HG02970 (cell line): ENCODE results near the gene CORO2B.
"Not testable (repeated sequence)": the region's sequence is repeated elsewhere in the genome, so short reads cannot be mapped to it uniquely, and the experiment has no call there.

Experiments
- ATAC-seq: cut with Tn5 transposase; IDR thresholded peaks from one replicate; pipeline ENCODE4 v1.9.1; 2021; ENCODE audit warnings: mild to moderate bottlenecking, moderate library complexity, moderate number of reproducible peaks; ENCODE audit not compliant: unreplicated experiment, low FRiP score

Gene CORO2B

DNA sequence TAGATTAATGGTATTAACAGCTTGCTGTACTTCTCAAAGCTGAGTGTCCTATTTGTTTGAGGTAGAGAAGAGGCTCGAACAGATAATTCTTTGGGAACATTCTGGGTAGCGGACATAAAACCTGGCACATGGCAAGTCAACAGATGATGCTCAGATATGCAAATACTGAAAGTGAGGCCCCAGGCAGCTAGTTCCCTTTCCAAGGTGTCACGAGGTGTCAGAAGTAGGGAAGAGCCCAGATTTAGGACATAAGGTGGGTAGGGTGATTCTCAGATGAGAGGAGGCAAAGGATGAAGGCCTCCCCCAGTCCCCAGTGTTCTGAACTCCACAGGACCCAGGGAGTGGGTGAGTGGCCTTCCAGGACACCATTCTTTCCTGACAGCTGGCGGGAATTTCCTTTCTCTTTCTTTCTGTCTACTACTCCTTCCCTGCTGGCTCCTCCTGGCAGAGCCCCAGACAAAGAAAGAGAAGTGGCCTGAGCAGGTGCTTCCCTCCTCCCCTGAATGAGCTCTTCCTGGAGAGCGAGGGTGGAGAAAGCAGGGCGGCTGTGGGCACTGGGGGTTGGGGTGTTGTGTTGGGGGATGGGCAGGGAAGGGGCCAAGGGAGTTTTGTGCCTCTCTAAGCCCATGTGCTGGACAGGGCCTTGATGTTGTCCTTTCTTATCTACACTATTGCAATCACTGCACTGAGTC, 87.5 kb downstream of the CORO2B start:
- no peak for ATAC-seq

DNA sequence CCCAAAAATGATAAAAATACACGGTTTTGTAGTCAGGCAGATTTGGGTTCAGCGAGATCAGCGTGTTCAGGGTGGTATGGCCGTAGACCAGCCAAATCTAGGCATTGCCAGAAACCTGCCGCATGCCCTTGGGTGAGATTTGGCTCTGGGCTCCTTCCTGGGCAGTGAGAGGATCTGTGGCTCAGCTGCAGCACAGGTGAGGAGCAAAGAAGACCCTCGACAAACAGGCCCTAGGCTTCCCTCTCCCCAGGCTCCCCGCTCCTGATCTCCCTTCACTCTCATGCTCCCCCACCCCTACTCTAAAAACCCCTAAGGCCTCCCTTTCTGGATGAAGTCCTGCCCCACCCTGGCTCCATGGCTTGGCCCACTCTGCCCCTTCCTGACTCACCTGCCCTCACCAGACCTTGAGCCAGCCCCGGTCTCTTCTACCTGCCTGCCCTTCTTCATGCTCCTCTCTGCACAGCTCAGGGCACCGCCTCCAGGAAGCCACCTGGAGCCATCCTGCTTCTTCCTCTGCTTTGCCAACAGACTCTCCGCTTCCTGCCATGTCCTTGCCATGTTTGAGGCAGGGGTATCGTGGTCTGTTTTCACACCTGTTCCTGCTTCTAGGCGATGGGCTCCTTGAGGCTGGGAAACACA, 88.1 kb downstream of the CORO2B start:
- no peak for ATAC-seq

DNA sequence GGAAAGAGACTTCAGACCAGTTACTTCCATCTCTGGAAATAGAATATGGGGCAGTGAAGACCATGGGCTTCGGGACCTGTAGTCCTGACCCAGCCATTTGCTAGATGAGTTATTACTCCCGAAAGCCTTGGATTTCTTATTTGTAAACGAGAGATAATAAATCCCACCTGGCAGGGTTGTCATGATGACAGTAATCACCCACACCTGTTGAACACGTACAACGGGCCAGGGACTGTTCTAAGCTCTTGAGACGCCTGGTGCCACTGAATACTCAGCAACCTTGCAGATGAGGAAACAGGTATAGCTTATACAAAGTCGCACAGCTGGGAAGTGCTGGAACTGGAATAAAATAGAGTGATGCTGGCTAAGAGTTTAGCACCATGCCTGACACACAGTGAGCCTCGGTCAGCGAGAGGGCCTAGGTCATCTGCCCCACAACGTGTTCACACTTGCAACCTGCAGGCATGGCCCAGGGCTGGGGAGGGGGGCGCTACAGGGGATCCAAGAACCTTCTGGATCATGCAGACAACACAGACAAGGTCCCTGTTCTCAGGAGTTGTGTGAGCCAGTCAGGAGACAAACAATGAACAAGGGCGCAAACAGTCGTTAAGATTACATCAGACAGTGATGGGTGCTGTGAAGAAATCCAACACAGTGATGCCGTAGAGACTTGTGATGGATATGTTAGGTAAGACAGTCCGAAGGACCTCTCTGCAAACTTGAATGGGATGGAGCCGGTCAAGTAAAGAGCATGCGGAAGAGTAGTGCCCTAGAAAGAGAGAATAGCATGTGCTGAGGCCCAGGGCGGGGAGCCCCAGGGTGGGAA, 89.2 kb downstream of the CORO2B start:
- no peak for ATAC-seq

DNA sequence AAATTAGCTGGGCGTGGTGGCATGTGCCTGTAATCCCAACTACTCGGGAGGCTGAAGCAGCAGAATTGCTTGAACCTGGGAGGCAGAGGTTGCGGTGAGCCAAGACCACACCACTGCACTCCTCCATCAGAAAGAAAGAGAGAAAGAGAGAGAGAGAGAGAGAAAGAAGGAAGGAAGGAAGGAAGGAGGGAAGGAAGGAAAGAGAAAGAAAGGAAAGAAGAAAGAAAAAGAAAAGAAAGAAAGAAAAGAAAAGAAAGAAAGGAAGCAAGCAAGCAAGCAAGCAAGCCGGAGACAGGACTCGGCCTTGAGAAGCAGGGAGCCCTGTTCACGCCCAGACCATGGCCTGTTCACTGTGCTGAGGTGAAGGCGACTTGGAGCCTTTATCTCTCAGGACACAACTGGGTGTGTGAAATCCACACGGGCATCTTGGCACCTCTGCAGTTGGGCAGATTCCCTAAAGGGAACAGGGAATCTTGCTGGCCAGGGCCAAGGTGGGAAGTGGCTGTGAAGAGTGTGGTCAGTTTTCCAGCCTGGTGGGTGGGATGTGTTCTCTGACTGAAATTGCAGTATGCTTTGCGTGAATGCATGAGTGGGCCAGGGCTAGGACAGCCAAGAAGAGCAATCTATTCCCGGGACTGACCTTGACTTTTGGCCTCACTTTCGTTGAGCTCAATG, 90.3 kb downstream of the CORO2B start:
- ATAC-seq, result no peak

DNA sequence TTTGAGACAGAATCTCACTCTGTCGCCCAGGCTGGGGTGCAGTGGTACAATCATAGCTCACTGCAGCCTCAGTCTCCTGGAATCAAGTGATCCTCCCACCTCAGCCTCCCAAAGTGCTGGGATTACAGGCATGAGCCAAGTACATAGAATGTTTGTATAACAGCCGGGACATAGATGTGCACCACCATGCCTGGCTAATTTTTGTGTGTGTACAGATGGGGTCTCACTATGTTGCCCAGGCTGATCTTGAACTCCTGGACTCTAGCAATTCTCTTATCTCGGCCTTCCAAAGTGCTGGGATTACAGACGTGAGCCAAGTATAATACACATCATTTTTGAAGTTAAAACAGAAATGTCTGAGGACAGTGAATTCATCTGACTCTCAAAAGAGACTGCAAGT, 93.5 kb downstream of the CORO2B start:
- no peak for ATAC-seq

DNA sequence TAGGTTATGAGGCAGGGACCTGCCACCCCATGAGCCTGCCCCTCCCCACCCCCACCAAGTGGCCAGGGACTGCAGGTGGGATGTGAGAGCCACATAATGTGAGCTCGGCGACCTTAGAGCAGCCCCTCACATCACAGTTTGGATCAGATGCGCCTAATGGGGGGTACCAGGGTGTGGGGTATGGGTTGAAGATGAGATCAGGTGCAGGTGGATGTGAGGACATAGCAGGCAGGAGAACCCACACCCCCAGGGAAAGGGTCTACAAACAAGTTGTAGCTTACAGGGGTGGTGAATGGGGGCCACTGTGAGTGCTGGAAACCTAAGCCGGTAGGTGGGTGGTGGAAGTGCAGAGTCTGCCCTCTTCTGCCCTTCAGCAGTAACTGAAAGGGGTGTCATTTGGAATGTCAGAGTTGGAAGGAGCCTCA, 94.0 kb downstream of the CORO2B start:
- no peak for ATAC-seq

DNA sequence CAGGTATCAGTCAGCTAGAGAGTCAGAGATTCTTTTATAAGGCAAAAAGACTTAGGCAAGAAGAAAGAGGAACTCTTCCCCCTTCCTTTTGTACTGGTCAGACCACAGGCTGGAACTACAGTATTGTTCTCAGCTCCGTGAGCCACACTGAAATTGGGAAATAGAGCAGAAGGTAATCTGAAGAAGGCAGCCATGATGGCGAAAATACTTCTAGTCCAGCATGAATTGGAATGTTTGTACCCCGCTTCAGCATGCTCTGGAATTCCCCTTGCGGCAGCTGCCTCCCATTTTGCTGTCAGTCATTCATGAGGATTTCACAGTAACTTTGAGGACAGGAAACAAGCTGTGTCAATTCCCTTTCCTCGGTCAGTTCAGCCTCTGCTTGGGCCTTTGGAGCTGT, 96.2 kb downstream of the CORO2B start:
- no peak for ATAC-seq

DNA sequence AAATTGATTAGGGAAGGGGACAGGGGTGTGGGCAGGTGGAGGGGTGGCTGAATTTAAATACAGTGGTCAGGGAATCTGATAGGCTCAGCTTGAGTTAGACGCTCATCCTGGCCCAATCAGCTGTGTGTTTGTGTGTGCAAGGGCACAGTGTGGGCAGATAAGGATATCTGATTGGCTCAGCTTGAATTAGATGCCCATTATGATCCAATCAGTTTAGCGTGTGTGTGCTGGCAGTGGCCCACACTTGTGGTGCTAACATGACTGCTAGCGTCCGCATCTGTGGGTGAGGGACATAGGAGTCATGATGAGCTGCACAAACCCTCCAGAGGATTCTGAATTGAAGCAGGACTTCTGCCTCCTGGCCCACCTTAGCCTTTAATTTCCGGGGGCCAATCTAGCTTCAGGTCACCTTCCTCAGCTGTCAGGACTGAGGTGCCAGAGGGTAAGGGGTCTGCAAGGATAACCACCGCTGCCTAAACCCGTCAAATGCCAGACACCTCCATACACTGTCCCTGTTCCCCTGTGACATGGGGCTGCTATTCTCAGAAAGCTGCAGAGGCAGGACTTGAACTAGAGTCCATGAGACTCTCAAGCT, 97.3 kb downstream of the CORO2B start:
- ATAC-seq, result no peak

DNA sequence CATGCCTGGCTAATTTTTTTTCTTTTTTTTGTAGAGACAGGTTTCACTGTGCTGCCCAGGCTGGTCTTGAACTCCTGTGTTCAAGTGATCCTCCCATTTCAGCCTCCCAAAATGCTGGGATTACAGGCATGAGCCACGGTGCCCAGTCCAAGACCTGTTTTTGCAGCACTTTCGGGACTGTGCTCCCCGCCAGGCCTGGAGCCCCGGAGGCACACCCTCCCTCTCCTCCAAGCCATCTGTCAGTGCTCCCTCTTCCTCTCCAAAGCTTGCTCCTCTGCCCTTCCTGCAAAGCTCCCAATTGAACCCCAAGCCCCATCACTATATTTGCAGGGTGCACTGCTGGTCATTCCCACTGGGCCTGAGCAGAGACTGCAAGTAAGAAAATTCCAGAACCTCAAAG, 98.1 kb downstream of the CORO2B start:
- no peak for ATAC-seq

DNA sequence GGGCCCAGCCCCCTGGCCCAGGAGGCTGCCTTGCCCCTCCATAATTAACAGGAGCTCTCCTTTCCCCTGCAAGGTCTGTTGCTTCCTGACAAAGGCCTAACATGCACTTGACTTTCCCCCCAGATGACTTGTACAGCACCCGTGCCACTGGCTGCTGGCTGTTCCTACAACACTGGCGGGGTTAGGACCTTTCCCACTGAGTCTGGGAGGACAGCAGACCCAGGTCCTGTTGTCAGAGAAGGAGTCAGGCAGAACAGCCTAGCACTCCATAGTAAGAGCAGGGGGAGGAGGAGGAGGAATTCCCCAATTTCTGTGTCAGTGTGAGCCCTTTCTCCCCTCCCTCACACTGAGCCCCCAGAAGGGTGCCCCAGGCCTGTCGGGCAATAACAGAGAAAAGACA, 99.2 kb downstream of the CORO2B start:
- no peak for ATAC-seq

DNA sequence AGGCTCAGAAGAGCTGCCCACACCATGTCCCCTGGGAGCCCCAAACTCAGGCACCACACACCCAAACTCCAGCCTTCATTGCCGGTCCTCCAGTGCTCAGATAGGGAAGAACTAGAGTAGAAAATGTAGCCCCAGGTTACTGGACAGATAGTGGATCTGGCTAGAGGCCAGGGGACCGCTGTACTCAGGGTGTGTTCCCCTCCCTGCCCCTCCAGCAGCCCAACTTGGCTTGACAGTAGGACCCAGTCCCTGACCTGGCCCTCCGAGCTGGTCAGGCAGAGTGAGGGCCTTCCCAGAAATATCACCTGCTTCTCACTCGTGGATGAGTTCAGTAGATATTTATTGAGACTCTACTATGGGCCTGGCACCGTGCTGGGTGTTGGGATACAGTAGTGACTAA, 100.0 kb downstream of the CORO2B start:
- no peak for ATAC-seq

DNA sequence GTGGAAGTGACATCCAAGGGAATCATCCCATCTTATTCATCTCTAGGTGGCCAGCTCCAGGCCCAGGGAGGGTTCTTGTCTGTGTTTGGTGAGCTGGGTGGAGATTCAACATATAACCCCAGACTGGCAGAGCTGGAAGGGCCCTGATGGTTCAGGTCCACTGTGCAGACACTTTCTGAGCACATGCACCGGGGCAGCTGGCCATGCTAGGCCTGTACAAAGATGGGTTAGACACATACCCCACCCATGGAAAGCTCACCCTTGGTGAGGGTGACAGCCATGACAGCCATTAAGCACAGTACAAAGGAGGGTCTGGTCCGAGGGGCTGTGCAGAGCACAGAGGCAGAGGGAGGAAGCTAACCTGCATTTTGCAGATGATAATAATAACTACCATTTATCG, 100.4 kb downstream of the CORO2B start:
- no peak for ATAC-seq

DNA sequence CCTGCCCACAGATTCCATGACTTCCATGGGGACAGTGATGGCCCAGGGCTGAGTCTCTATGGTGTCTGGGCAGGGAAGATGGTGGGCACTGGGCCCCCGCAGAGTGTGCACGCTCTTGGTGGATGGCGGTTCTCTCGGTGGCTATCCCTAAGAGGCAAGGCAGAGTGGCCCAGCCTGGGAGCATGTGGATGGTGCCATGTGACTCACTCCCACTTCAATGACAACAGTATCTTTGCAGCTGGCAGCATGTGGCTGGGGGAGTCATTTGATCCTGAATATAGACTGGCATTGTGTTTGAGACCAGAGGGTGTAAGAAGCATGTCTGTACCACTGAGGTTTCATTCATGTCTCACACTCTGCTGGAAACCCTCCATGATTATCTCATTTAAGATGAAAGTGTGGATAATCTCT, 101.2 kb downstream of the CORO2B start:
- no peak for ATAC-seq

DNA sequence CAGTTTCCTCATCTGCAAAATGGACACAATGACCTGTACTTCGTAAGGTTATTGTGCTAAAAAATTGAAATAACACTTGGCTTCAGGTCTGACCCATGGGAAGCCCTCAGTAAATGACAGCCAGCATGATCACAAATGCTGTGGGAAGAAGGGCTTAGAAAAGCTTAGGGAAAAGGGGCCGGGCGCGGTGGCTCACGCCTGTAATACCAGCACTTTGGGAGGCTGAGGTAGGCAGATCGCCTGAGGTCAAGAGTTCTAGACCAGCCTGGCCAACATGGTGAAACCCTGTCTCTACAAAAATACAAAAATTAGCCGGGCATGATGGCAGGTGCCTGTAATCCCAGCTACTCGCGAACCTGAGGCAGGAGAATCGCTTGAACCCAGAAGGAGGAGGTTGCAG, 102.0 kb downstream of the CORO2B start:
- not testable (repeated sequence) for ATAC-seq

DNA sequence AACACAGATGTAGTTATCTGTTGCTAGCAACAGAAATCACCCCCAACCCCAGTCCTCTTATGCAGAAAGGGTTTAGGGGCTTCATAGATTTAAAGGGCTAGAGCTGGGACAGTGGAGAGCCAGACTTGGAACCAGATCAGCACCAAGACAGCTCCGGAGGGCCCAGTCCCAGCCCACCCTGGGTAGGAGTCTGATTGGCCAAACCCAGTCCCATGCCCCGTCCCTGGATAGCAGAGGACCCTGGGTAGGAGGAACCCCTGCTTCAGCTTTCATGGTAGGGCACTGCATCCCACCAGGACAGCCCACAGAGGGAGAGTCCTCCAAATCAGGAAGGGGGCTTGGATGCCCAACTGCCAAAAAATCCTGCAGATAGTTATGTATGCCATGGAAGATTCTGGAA, 103.0 kb downstream of the CORO2B start:
- no peak for ATAC-seq

DNA sequence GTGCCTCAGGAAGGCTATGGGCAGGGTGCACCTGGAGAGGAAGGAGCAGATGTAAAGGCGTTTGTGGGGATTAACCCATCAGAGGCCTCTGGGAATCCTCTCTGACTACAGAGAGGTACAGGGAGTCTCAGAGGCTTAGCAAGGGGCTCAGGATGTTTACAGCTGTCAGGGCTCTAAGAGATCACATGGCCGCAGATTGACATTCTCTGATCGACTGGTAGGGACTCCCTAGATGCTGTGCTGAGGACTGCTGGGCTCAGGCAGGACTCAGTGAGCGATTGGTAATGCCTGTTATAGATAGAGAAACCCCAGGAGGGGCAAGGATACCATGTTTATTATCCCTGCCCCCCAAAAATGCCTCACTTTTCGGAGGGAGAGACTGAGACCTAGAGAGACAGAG, 103.5 kb downstream of the CORO2B start:
- ATAC-seq, result no peak

DNA sequence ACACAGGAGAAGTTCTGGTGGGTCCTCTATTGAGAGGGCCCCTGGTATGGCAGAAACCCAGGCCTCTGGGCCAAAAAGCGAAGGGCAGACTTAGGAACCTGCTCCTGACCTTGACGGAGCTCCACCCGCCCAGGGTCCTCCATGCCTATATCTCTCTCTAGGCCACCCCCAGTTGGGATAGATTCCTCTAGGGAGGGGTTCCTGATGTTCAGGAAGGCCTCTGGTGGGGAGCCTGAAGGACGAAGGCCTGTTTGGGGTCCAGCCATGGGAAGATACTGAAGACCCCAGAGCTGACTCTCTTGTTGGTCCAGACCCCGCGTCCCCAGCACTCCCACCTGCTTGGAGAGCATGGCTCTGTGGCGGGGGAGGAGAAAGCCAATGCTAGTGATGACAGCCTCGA, 104.2 kb downstream of the CORO2B start:
- ATAC-seq, result no peak

DNA sequence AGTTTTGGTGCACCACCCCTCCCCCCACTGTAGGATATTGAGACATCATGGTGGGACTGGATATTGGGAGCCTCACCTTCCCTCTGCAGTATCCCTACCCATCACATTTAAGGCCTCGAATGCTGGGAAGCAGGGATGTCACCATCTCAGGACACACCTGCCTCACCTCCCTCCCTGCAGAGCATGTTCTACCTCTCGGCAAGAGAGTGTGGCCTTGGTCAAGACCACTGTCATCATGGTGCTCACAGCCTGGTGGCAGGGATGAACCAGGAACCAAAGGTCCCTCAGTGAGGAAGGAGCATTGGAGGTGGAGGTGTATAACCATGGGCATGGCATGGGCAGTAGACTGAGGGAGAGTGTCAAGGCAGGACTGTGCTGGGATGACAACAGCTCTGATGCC, 104.8 kb downstream of the CORO2B start:
- ATAC-seq, result no peak

DNA sequence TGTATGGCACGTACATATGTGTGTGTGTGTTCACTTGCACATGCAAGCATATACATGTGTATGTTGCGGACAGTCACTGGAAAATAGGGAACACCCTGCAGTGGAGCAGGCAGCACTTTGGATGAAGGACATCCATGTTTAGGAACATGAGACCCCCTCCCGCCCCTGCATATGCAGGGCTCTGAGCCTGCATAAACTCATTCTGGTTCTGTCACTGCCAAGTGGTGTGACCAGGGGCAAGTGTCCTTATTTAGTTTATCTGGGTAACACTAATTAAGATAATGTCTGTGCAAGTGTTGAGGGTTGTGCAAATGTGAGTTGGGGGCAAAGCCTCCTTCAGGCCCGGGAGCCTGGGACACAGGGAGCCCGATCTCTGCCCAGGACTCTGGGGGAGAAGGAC, 105.7 kb downstream of the CORO2B start:
- no peak for ATAC-seq

DNA sequence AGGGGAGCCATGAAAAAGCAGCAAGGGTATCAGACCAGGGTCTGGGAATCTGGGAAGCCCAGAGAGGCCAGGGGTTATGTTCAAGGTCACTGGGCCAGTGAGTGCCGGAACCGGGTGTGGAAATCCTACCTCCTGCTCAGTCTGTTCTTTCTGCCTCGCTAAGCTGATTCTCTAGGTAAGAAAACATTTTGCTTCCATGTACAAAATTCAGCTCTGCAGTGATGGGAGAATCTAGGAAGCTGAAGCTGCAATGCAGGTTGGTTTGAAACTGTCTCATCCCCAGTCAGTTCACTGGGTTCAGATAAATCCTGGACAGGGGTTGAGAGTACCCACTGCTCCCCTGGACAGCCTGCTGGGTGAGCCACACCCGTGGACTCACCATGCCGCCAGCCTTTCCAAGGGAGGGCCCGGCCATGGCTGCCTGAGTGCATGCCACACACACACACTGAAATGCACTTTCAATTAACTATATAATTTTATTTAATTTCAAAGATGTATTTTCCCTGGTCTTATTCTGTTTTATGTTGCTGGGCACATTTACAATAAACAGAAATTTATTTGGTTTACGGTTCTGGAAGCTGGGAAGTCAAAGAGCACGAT, 108.4 kb downstream of the CORO2B start:
- no peak for ATAC-seq
